ENCODE results near the gene MYH10.
A peak's percentile ranks its signal among the peaks of the same experiment; 100 is the strongest.

Gene MYH10

DNA sequence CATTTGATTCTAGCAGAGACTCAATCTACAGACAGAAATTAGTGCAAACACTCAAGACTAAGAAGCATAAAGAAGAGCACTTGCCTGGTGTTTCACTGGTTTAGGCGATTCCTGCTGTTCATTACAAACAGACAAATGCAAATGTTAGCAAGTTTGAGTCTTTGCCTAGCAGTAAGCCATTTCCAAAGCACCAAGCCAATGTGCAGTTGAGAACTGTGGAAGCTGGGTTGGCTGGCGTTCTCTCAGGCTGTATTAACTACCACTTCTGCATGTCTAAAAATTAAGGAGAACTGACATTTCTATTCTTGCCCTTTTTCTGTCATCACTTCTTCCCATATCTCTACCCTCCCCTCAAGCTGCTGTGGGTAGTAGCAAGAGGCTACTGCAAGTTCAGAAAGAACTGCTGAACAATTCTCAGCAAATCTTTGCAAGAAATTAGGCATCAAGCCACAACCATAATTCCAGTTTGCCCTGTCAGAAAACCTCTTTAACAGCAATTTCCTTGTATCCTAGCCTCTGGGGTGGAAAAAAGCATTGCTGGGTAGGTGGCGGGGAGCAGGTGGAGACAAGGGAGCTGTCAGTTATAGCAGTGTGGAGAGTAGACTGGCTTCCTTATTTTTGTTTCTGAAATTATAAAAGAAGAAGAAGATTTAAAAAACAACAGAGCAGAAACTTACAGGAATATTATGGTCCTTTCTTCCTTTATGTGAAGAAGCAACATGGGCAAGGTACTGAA lies 53.8 kb downstream of the MYH10 start:
- no peak overlapping the region for H3K27ac ChIP-seq (ENCODE audit: low read depth, low read length)
- H3K9me3 ChIP-seq (ENCODE audit: control insufficient read depth, insufficient read depth, low read length) = no peaks in the 10 kb centered on the region
- no peaks in the 10 kb centered on the region for H3K79me2 ChIP-seq (ENCODE audit: control insufficient read depth, low read length)
- H3F3A ChIP-seq (ENCODE audit: control insufficient read depth, insufficient read depth) = no peaks in the 10 kb centered on the region
- no peak overlapping the region for H3K4me3 ChIP-seq (ENCODE audit: low read length)
- TF ChIP-seq EZH2phosphoT487 (IDR thresholded peaks at IDR 0.05; ENCODE audit: borderline replicate concordance, low read length) = no peak
- TF ChIP-seq, protein P1, sequence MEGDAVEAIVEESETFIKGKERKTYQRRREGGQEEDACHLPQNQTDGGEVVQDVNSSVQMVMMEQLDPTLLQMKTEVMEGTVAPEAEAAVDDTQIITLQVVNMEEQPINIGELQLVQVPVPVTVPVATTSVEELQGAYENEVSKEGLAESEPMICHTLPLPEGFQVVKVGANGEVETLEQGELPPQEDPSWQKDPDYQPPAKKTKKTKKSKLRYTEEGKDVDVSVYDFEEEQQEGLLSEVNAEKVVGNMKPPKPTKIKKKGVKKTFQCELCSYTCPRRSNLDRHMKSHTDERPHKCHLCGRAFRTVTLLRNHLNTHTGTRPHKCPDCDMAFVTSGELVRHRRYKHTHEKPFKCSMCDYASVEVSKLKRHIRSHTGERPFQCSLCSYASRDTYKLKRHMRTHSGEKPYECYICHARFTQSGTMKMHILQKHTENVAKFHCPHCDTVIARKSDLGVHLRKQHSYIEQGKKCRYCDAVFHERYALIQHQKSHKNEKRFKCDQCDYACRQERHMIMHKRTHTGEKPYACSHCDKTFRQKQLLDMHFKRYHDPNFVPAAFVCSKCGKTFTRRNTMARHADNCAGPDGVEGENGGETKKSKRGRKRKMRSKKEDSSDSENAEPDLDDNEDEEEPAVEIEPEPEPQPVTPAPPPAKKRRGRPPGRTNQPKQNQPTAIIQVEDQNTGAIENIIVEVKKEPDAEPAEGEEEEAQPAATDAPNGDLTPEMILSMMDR (IDR thresholded peaks at IDR 0.05; ENCODE audit: low read depth, low read length, poor library complexity, severe bottlenecking) = no peak
- no peaks in the 10 kb centered on the region for H3K27me3 ChIP-seq (ENCODE audit: control insufficient read depth, low read length)
- H4K20me1 ChIP-seq (ENCODE audit: control insufficient read depth, insufficient read depth, low read depth, low read length) = 0 out of 2 replicates have a peak, but pooled peaks cover 4% of the 10 kb centered on the region
- no peaks in the 10 kb centered on the region for H3K4me1 ChIP-seq (ENCODE audit: control insufficient read depth, low read length)
- H3K9me2 ChIP-seq (replicated peaks; ENCODE audit: control insufficient read depth, low read length) = no peaks in the 10 kb centered on the region
- H3K4me2 ChIP-seq (ENCODE audit: low read length) = no peak overlapping the region
- no peaks in the 10 kb centered on the region for H3K36me3 ChIP-seq (ENCODE audit: control insufficient read depth, low read length)

DNA sequence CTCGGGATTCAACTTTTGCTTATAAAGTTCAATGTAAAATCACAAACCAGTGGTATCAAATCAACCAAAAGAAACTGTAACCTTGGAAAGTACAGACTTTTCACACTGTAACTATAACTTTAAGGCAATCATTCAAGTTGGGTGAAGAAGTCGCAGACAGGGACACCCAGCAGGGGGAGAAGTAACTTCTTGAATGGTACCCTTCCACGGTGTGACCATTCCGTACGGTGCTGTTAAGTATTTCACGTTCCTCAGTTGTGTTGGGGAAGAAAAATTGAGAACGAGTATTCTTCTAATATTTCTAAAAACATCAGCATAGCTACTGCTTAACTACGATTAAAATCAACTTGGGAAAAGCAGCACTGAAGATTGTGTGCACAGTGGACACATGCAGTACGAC lies 55.8 kb downstream of the MYH10 start:
- Histone ChIP-seq H3K9me2 (replicated peaks; ENCODE audit: control insufficient read depth, low read length) (no peaks in the 10 kb centered on the region), H3K4me1 (ENCODE audit: control insufficient read depth, low read length) (no peaks in the 10 kb centered on the region), H3K9me3 (ENCODE audit: control insufficient read depth, insufficient read depth, low read length) (no peaks in the 10 kb centered on the region), H3F3A (ENCODE audit: control insufficient read depth, insufficient read depth) (no peaks in the 10 kb centered on the region), H4K20me1 (ENCODE audit: control insufficient read depth, insufficient read depth, low read depth, low read length) (no peaks in the 10 kb centered on the region), H3K4me3 (ENCODE audit: low read length) (no peak overlapping the region), H3K4me2 (ENCODE audit: low read length) (no peak overlapping the region), H3K36me3 (ENCODE audit: control insufficient read depth, low read length) (no peaks in the 10 kb centered on the region), H3K27me3 (ENCODE audit: control insufficient read depth, low read length) (no peaks in the 10 kb centered on the region), H3K27ac (ENCODE audit: low read depth, low read length) (no peak overlapping the region), H3K79me2 (ENCODE audit: control insufficient read depth, low read length) (no peaks in the 10 kb centered on the region)
- no peak for TF ChIP-seq EZH2phosphoT487 (IDR thresholded peaks at IDR 0.05; ENCODE audit: borderline replicate concordance, low read length)
- TF ChIP-seq, protein P1 (IDR thresholded peaks at IDR 0.05; ENCODE audit: low read depth, low read length, poor library complexity, severe bottlenecking) = no peak

DNA sequence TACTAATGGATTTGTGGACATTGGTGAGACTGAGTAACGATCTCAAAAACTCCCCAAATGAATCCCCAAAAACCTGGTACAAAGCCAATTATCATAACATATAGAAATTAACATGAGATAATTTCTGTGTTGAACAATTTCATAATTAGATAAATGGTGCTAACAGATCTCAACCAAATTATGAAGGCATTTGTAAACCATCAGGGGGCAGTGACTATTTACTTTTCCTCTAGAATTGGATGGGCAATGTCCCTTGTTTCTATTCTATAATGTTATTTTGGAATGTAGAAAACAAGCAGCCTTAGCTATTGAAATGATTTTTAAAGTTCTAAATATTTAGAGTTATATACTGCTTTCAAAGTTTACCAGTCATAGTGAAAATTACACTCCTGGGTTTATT lies 57.8 kb downstream of the MYH10 start:
- Histone ChIP-seq H3F3A (ENCODE audit: control insufficient read depth, insufficient read depth) (no peaks in the 10 kb centered on the region), H3K27ac (ENCODE audit: low read depth, low read length) (no peak overlapping the region), H3K9me3 (ENCODE audit: control insufficient read depth, insufficient read depth, low read length) (no peaks in the 10 kb centered on the region), H4K20me1 (ENCODE audit: control insufficient read depth, insufficient read depth, low read depth, low read length) (no peaks in the 10 kb centered on the region), H3K36me3 (ENCODE audit: control insufficient read depth, low read length) (peaks cover 4% of the 10 kb centered on the region), H3K4me2 (ENCODE audit: low read length) (no peak overlapping the region), H3K9me2 (replicated peaks; ENCODE audit: control insufficient read depth, low read length) (no peaks in the 10 kb centered on the region), H3K4me1 (ENCODE audit: control insufficient read depth, low read length) (no peaks in the 10 kb centered on the region), H3K27me3 (ENCODE audit: control insufficient read depth, low read length) (no peaks in the 10 kb centered on the region), H3K4me3 (ENCODE audit: low read length) (no peak overlapping the region), H3K79me2 (ENCODE audit: control insufficient read depth, low read length) (no peaks in the 10 kb centered on the region)
- TF ChIP-seq, protein P1 (IDR thresholded peaks at IDR 0.05; ENCODE audit: low read depth, low read length, poor library complexity, severe bottlenecking) = peak; percentile 18
- no peak for TF ChIP-seq EZH2phosphoT487 (IDR thresholded peaks at IDR 0.05; ENCODE audit: borderline replicate concordance, low read length)
